ENCODE data around the gene SNX21. TPM values are rescaled to one million over a fixed set of nuclear protein-coding genes. Genes with fewer than 3 reads are reported as not detected.

Gene SNX21
- total RNA-seq, 1 experiment from 2014 or later, result 11.9 TPM

DNA sequence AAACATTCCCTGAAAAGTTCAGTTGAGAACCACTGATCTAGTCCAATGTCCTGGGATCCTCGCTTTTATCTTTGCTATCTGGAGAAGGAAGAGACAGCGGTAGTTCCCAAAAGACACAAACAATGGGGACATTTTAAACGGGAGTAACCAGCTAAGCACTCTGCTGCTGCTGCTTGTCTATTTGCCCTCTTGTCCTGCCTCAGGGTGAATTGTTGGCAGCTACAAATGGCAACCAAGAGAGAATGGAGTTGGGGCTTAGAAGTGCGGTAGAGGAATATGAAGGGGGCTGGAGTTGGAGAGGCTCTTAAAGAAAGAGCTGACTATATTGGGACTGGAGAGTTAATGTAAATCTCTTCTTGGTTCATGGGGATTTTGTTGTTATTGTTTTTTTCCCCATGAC lies 41.0 kb downstream of the SNX21 start:
- H3K4me2 ChIP-seq (ENCODE audit: low read length), result no peak overlapping the region
- RAD21 ChIA-PET (ENCODE audit: low non-redundant PET in 1 of 2, low total read pairs in 2 of 2, uncharacterized antibody in 2 of 2, unreplicated experiment in 2 of 2), result no interaction called here
- intact Hi-C loops (cut with micrococcal nuclease), result no loop called here
- H3K36me3 ChIP-seq (ENCODE audit: control insufficient read depth in 1 of 2, insufficient read depth in 2 of 2, low read length in 2 of 2), result no peaks in the 10 kb centered on the region
- H3K9ac ChIP-seq (ENCODE audit: low read length), result no peak overlapping the region
- H4K20me1 ChIP-seq (ENCODE audit: insufficient read depth), result no peaks in the 10 kb centered on the region
- no peak overlapping the region for H2AFZ ChIP-seq (ENCODE audit: low read depth, low read length, poor library complexity, severe bottlenecking)
- CTCF ChIA-PET, result no interaction called here
- TF ChIP-seq, protein P1, sequence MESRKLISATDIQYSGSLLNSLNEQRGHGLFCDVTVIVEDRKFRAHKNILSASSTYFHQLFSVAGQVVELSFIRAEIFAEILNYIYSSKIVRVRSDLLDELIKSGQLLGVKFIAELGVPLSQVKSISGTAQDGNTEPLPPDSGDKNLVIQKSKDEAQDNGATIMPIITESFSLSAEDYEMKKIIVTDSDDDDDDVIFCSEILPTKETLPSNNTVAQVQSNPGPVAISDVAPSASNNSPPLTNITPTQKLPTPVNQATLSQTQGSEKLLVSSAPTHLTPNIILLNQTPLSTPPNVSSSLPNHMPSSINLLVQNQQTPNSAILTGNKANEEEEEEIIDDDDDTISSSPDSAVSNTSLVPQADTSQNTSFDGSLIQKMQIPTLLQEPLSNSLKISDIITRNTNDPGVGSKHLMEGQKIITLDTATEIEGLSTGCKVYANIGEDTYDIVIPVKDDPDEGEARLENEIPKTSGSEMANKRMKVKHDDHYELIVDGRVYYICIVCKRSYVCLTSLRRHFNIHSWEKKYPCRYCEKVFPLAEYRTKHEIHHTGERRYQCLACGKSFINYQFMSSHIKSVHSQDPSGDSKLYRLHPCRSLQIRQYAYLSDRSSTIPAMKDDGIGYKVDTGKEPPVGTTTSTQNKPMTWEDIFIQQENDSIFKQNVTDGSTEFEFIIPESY (IDR thresholded peaks at IDR 0.05; ENCODE audit: extremely low read depth, insufficient replicate concordance, low read length), result no peak
- TF ChIP-seq TCF7L2 (IDR thresholded peaks at IDR 0.05; ENCODE audit: borderline replicate concordance, extremely low read depth, insufficient read depth, insufficient read length), result no peak
- TF ChIP-seq YY1 (IDR thresholded peaks at IDR 0.05; ENCODE audit: extremely low read depth, insufficient replicate concordance, low read depth, low read length), result no peak
- TF ChIP-seq CEBPB (IDR thresholded peaks at IDR 0.05; ENCODE audit: low read depth), result no peak
- TF ChIP-seq EGR1 (IDR thresholded peaks at IDR 0.05; ENCODE audit: low read depth), result no peak
- no peak for TF ChIP-seq EZH2 (IDR thresholded peaks at IDR 0.05)
- TF ChIP-seq SRF (IDR thresholded peaks at IDR 0.05; ENCODE audit: low read depth), result no peak
- no peak for TF ChIP-seq RAD21 (IDR thresholded peaks at IDR 0.05; ENCODE audit: low read depth)
- no peak for TF ChIP-seq ZNF274 (IDR thresholded peaks at IDR 0.05; ENCODE audit: low read depth, low read length)
- TF ChIP-seq, protein P2, sequence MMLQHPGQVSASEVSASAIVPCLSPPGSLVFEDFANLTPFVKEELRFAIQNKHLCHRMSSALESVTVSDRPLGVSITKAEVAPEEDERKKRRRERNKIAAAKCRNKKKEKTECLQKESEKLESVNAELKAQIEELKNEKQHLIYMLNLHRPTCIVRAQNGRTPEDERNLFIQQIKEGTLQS (IDR thresholded peaks at IDR 0.05), result no peak
- no peak for TF ChIP-seq EZH2phosphoT487 (IDR thresholded peaks at IDR 0.05; ENCODE audit: borderline replicate concordance)
- TF ChIP-seq, protein P3, sequence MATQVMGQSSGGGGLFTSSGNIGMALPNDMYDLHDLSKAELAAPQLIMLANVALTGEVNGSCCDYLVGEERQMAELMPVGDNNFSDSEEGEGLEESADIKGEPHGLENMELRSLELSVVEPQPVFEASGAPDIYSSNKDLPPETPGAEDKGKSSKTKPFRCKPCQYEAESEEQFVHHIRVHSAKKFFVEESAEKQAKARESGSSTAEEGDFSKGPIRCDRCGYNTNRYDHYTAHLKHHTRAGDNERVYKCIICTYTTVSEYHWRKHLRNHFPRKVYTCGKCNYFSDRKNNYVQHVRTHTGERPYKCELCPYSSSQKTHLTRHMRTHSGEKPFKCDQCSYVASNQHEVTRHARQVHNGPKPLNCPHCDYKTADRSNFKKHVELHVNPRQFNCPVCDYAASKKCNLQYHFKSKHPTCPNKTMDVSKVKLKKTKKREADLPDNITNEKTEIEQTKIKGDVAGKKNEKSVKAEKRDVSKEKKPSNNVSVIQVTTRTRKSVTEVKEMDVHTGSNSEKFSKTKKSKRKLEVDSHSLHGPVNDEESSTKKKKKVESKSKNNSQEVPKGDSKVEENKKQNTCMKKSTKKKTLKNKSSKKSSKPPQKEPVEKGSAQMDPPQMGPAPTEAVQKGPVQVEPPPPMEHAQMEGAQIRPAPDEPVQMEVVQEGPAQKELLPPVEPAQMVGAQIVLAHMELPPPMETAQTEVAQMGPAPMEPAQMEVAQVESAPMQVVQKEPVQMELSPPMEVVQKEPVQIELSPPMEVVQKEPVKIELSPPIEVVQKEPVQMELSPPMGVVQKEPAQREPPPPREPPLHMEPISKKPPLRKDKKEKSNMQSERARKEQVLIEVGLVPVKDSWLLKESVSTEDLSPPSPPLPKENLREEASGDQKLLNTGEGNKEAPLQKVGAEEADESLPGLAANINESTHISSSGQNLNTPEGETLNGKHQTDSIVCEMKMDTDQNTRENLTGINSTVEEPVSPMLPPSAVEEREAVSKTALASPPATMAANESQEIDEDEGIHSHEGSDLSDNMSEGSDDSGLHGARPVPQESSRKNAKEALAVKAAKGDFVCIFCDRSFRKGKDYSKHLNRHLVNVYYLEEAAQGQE (IDR thresholded peaks at IDR 0.05; ENCODE audit: low read depth), result no peak
- TF ChIP-seq JUND (IDR thresholded peaks at IDR 0.05), result no peak
- TF ChIP-seq FOSL1 (IDR thresholded peaks at IDR 0.05; ENCODE audit: low read depth), result no peak
- POLR2A ChIA-PET, result interaction anchor here (0.7 kb wide), 1 partner anchor 76 kb away, joined by 3 read pairs; no protein-coding TSS in a partner anchor
- DNase-seq (ENCODE audit: low read depth, low spot score) (no peak), ATAC-seq (no peak)
- no peaks in the 10 kb centered on the region for H3K9me2 ChIP-seq (ENCODE audit: insufficient read depth)
- no TSS peak for BruUV-seq (replicated peaks)
- H3K4me3 ChIP-seq (replicated peaks in 1 of 2; ENCODE audit: low read depth in 1 of 2, low read length in 2 of 2), result no peak overlapping the region
- H3K9me3 ChIP-seq (ENCODE audit: control insufficient read depth in 1 of 2, insufficient read depth in 1 of 2, low read depth in 1 of 2, low read length in 2 of 2), result no peaks in the 10 kb centered on the region
- no peak overlapping the region for H3K27ac ChIP-seq (ENCODE audit: low read depth, low read length)
- H3K79me2 ChIP-seq (ENCODE audit: insufficient read depth, low read length), result no peaks in the 10 kb centered on the region
- H3K27me3 ChIP-seq (ENCODE audit: insufficient read depth, low read length), result no peaks in the 10 kb centered on the region
- no peaks in the 10 kb centered on the region for H3K4me1 ChIP-seq (ENCODE audit: control insufficient read depth in 1 of 2, insufficient read depth in 2 of 2, low read length in 2 of 2)
